ENCODE measurements around the gene CTPS2.

The CTPS2 gene

DNA sequence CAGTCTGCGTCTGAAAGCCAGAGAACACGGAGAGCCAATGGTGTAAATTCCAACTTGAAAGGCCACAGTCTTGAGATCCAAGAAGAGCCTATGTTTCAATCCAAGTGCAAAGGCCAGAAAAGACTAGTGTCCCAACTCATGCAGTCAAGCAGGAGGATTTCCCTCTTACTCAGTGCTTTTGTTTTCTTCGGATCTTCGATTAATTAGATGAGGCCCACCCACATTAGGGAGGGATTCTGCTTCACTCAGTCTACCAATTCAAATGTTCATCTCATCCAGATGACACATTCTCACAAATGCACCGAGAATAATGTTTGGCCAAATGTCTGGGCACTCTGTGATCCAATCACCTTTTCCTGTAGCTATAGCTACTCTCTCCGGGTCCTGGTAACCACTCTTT lies 154.0 kb downstream of the CTPS2 start:
- DNase-seq (ENCODE audit: low read depth in 3 of 3), result no peak

- no peak for DNase-seq (ENCODE audit: low read depth in 3 of 3)
Measured at GRCh38 chrX:16552546-16552945, 159.9 kb downstream of the CTPS2 start.

DNA sequence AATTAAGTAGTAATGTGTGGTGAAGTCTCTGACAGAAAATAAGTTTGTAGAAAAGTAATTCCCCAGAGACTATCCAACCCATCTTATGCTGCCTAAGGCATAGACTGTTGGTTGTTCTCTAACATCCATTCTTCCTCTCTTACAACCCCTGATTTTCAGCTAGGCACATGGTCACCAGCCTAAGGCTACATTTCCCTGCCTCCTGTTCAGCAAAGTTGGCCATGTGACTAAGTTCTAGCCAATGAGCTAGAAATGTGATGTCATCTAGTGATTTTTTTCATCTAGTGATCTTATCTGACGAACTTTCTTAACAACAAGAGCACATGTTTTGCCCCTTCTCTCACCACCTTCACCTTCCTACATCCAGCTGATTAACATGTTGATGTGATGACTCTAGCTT lies 164.8 kb downstream of the CTPS2 start:
- no peak for DNase-seq (ENCODE audit: low read depth in 3 of 3)

- no peak for DNase-seq (ENCODE audit: low read depth in 3 of 3)
Measured at GRCh38 chrX:16544969-16545368, 167.5 kb downstream of the CTPS2 start.
